ENCODE results near the gene SIK3. TPM values are rescaled to one million over a fixed set of nuclear protein-coding genes. Genes with fewer than 3 reads are reported as not detected.

Gene SIK3

Small RNA genes lying within 50 kb of the gene (small RNA-seq; reads per million reads assigned to genes)
- gene AP000936.3 (ENCODE audit: insufficient read depth) = not detected
- gene RNY4P6 (ENCODE audit: insufficient read depth) = 0.90 reads per million

Measured in mesendoderm (in vitro differentiated cells).